ENCODE measurements around the gene SFT2D1. TPM values are rescaled to one million over a fixed set of nuclear protein-coding genes. Genes with fewer than 3 reads are reported as not detected.
A peak's percentile ranks its signal among the peaks of the same experiment; 100 is the strongest.

SFT2D1 gene
- total and polyA plus RNA-seq, 9 of the 15 experiments (the other 6 are each of a cell fraction or from before 2014, with no cell fraction given): 54.4 to 140 (median 74.6) TPM

GRCh38 chr6:166342349-166343149 lies at the start of gene SFT2D1 (continued):
- TF ChIP-seq CSDE1 (IDR thresholded peaks at IDR 0.05) (0 out of 4 replicates have a peak, but pooled peaks of 1 of the 2 experiments have one; percentile 31), ZNF239 (CRISPR knock-in tag; IDR thresholded peaks at IDR 0.05) (no peak), ZNF707 (CRISPR knock-in tag; conservative IDR thresholded peaks at IDR 0.05) (no peak), BHLHE40 (IDR thresholded peaks at IDR 0.05; ENCODE audit: low read length) (no peak), JUND (IDR thresholded peaks at IDR 0.05; ENCODE audit: borderline replicate concordance, low read depth, low read length) (peak; percentile 55), JUND (tag; IDR thresholded peaks at IDR 0.05; ENCODE audit: borderline replicate concordance, low read depth, low read length) (no peak), HDAC3 (IDR thresholded peaks at IDR 0.05; ENCODE audit: borderline replicate concordance, partially characterized antibody) (no peak), MAFG (tag; conservative IDR thresholded peaks at IDR 0.05) (no peak), ZNF644 (tag; IDR thresholded peaks at IDR 0.05; ENCODE audit: low read depth) (no peak), U2AF1 (optimal IDR thresholded peaks at IDR 0.05; ENCODE audit: low read depth, low read length) (no peak), LCOR (CRISPR knock-in tag; IDR thresholded peaks at IDR 0.05) (0 out of 2 replicates have a peak, but pooled peaks have one; percentile 69), PTRF (tag; IDR thresholded peaks at IDR 0.05) (no peak), BRF1 (IDR thresholded peaks at IDR 0.05; ENCODE audit: borderline replicate concordance, extremely low read depth, insufficient read length) (no peak), RB1 (IDR thresholded peaks at IDR 0.05; ENCODE audit: low read depth) (no peak; the same call in none of the 2 replicates), ARID1B (IDR thresholded peaks at IDR 0.05) (peak; percentile 29; the same call in 1 of the 2 replicates), ZNF274 (IDR thresholded peaks at IDR 0.05; ENCODE audit: borderline replicate concordance, low read depth, low read length) (no peak), ATF1 (CRISPR knock-in tag; IDR thresholded peaks at IDR 0.05) (no peak), ATF1 (tag; IDR thresholded peaks at IDR 0.05) (peak; percentile 89), ZNF589 (CRISPR knock-in tag; IDR thresholded peaks at IDR 0.05; ENCODE audit: low read depth) (peak; percentile 67; the same call in 1 of the 2 replicates), JUN (IDR thresholded peaks at IDR 0.05; ENCODE audit: borderline replicate concordance, low read depth, low read length) (no peak), JUN (CRISPR knock-in tag; IDR thresholded peaks at IDR 0.05; ENCODE audit: borderline replicate concordance) (no peak), BDP1 (IDR thresholded peaks at IDR 0.05; ENCODE audit: insufficient read depth, insufficient read length) (no peak), HMG20B (CRISPR knock-in tag; IDR thresholded peaks at IDR 0.05) (no peak), ETV1 (tag; conservative IDR thresholded peaks at IDR 0.05; ENCODE audit: low read depth) (peak; percentile 88), SAP30 (IDR thresholded peaks at IDR 0.05; ENCODE audit: borderline replicate concordance, insufficient read depth, low read depth, low read length, poor library complexity, severe bottlenecking) (peak; percentile 80), BRF2 (IDR thresholded peaks at IDR 0.05; ENCODE audit: borderline replicate concordance, insufficient read depth, insufficient read length) (no peak), NCOA2 (IDR thresholded peaks at IDR 0.05; ENCODE audit: partially characterized antibody in 2 of 2) (no peak), HDAC2 (IDR thresholded peaks at IDR 0.05) (no peak; the same call in 1 of the 2 replicates), ATF7 (IDR thresholded peaks at IDR 0.05) (peak; percentile 71; the same call in 1 of the 2 replicates)
